GM13976 (cell line): ENCODE data around the gene SH3D19.
"Not testable (repeated sequence)": the region's sequence is repeated elsewhere in the genome, so short reads cannot be mapped to it uniquely, and the experiment has no call there.

Experiments used
- DNase-seq: peaks from one replicate; pipeline ENCODE4 v3.0.0; 2012; ENCODE audit warnings: low spot score
- in situ Hi-C: fragments of 300-500 bp; cut with MboI; formaldehyde crosslinking; loops from one replicate; pipeline ENCODE4 v1.12.0; 2022; ENCODE audit warnings: low sequenced_read_pairs, mixed read lengths, inconsistent platforms; ENCODE audit not compliant: unreplicated experiment
- TF ChIP-seq, protein P1 (sequence below): IDR thresholded peaks from 2 replicates; pipeline ENCODE4 v1.5.1; 2012; ENCODE audit warnings: borderline replicate concordance, mild to moderate bottlenecking; ENCODE audit not compliant: insufficient read depth; ENCODE audit errors: extremely low read depth, missing control alignments, control extremely low read depth

Gene SH3D19

DNA sequence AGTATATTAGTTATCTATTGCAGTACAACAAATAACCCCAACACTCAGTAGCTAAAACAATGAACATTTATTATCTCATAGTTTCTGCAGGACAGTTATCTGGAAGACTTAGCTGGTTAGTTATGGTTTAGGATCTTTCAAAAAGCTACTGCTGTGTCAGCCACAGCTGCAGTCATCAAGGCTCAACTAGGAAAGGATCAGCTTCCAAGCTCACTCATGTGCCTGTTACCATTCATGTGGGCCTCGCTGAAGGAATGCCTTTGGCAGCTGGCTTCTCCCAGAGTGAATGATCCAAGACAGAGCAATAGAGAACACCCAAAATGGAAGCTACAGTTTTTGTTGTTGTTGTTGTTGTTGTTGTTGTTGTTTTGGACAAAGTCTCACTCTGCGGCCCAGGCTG is 62.0 kb downstream of the SH3D19 start:
- TF ChIP-seq, protein P1, sequence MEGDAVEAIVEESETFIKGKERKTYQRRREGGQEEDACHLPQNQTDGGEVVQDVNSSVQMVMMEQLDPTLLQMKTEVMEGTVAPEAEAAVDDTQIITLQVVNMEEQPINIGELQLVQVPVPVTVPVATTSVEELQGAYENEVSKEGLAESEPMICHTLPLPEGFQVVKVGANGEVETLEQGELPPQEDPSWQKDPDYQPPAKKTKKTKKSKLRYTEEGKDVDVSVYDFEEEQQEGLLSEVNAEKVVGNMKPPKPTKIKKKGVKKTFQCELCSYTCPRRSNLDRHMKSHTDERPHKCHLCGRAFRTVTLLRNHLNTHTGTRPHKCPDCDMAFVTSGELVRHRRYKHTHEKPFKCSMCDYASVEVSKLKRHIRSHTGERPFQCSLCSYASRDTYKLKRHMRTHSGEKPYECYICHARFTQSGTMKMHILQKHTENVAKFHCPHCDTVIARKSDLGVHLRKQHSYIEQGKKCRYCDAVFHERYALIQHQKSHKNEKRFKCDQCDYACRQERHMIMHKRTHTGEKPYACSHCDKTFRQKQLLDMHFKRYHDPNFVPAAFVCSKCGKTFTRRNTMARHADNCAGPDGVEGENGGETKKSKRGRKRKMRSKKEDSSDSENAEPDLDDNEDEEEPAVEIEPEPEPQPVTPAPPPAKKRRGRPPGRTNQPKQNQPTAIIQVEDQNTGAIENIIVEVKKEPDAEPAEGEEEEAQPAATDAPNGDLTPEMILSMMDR, result no peak
- in situ Hi-C loops, result no loop called here

GRCh38 chr4:151260526-151260925 is 64.9 kb downstream of the SH3D19 start:
- DNase-seq, result no peak
- TF ChIP-seq, protein P1, result no peak
- in situ Hi-C loops, result no loop called here

More for the DNA sequence above, 62.0 kb downstream of the SH3D19 start:
- no peak for DNase-seq

- TF ChIP-seq, protein P1, result no peak
- no peak for DNase-seq
- in situ Hi-C loops, result no loop called here
These were observed 65.7 kb downstream of the SH3D19 start for GRCh38 chr4:151259752-151260151.

DNA sequence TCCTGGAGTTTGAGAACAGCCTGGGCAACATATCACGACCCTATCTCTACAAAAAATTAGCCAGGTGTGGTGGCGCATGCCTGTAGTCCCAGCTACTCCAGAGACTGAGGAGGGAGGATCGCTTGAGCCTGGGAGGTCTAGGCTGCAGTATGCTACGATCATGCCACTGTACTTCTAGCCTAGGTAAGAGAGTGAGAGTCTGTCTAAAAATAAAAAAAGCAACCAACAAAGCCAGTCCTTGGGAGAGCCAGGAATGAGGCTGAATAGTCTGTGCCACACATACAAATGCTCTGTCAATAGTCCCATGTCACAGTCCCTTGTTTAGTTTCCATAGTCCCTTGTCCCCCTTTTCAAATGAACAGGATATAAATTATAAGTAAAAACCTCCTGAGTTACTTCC is 67.7 kb downstream of the SH3D19 start:
- in situ Hi-C loops, result no loop called here
- TF ChIP-seq, protein P1, result no peak

DNA sequence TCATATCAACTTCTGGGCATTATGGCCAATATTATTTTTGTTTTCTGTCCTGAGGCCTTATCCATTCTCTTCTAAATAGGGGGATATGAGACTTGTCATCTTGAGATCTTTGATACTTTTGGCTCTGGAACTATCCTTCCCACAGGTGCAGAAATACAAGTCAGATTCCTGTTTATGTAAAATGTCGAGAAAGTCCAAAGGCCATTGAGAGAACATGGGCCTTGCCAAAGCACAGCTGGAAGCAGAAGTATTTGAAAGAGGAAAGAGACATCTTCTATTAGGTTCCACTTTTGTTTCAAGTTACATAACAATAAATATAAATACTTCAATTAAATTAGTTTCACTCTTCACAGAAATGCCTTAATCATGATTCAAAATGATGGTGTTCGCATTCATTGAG is 69.3 kb downstream of the SH3D19 start:
- no peak for DNase-seq
- in situ Hi-C loops, result no loop called here
- TF ChIP-seq, protein P1, result no peak

More for the DNA sequence above, 67.7 kb downstream of the SH3D19 start:
- DNase-seq, result no peak

DNA sequence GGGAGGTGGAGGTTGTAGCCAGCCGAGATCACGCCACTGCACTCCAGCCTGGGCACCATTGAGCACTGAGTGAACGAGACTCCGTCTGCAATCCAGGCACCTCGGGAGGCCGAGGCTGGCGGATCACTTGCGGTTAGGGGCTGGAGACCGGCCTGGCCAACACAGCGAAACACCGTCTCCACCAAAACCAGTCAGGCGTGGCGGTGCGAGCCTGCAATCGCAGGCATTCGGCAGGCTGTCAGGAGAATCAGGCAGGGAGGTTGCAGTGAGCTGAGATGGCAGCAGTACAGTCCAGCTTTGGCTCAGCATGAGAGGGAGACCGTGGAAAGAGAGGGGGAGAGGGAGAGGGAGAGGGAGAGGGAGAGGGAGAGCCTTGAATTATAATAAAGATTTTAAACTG is 69.7 kb downstream of the SH3D19 start:
- in situ Hi-C loops, DNase-seq: not testable (repeated sequence)

GRCh38 chr4:151255226-151255625 is 70.2 kb downstream of the SH3D19 start:
- DNase-seq, in situ Hi-C loops: not testable (repeated sequence)

DNA sequence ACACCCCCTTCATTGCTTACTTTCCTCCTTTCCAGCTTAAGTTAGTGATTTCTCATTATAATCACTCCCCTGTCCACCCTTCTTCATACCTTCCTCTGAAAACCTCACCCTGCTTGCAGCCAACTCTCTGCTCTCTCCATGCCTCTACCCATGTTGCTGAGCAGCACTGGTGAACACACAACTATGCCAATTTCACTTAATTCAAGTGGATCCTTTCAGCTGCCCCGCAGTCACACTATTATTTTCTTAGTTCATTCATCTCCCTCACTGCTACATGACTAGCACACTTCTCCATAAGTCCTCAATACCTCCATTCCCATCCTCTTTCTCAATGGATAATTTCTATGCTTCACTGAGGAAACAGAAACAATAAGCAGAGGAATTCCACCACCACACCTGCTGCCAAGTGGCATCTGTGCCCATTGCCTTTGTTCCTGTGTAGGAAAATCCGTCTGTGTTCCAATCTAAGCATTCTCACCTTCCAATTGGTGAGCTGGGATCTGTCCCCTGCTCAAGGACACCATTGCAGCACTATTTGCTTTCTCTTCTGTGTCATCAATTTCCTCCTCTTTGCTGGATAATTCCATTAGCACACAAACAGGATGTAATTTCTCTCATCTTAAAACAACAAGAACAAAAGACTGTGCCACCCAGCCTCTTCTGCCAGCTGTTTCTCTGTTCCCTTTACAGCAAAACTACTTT is 73.7 kb downstream of the SH3D19 start:
- in situ Hi-C loops, result no loop called here
- TF ChIP-seq, protein P1, result no peak
- DNase-seq, result no peak
